Astrocyte (in vitro differentiated cells and primary cell): ENCODE measurements around the gene CARD11.

Source experiments
- EZH2 ChIP-seq: IDR thresholded peaks from 2 replicates; pipeline ENCODE4 v1.6.1; 2012; ENCODE audit warnings: mild to moderate bottlenecking, low read length, inconsistent platforms; ENCODE audit not compliant: insufficient read depth
- TF ChIP-seq, protein P1 (sequence below): IDR thresholded peaks from 2 replicates; pipeline ENCODE4 v1.5.1; 2011; ENCODE audit warnings: low read depth, mild to moderate bottlenecking, inconsistent platforms, low read length, moderate library complexity; ENCODE audit not compliant: insufficient read depth

DNA sequence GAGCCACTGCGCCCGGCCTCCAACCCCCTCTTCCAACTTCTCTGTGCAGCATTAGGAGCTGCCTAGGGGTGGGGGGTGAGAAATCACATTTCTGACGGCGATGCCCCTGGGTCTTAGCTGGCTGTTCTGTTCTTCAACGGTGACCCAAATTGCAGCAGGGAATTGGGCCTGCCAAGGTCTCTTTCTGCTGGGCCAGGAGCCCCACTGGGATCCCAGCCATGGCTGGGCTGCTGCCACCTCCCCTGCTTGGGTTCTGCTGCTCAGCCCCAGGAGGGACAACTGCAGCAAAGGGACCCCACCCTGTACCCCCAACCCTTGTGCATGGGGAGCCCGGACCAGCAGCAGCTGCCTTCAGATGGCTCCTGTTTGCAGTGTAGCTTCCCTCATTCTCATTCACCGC, 155.9 kb downstream of the CARD11 start:
- TF ChIP-seq, protein P1, sequence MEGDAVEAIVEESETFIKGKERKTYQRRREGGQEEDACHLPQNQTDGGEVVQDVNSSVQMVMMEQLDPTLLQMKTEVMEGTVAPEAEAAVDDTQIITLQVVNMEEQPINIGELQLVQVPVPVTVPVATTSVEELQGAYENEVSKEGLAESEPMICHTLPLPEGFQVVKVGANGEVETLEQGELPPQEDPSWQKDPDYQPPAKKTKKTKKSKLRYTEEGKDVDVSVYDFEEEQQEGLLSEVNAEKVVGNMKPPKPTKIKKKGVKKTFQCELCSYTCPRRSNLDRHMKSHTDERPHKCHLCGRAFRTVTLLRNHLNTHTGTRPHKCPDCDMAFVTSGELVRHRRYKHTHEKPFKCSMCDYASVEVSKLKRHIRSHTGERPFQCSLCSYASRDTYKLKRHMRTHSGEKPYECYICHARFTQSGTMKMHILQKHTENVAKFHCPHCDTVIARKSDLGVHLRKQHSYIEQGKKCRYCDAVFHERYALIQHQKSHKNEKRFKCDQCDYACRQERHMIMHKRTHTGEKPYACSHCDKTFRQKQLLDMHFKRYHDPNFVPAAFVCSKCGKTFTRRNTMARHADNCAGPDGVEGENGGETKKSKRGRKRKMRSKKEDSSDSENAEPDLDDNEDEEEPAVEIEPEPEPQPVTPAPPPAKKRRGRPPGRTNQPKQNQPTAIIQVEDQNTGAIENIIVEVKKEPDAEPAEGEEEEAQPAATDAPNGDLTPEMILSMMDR = no peak
- no peak for TF ChIP-seq EZH2
